ENCODE data around the gene RARA.
A peak's percentile ranks its signal among the peaks of the same experiment; 100 is the strongest.
"Not testable (repeated sequence)": the region's sequence is repeated elsewhere in the genome, so short reads cannot be mapped to it uniquely, and the experiment has no call there.

Gene RARA

DNA sequence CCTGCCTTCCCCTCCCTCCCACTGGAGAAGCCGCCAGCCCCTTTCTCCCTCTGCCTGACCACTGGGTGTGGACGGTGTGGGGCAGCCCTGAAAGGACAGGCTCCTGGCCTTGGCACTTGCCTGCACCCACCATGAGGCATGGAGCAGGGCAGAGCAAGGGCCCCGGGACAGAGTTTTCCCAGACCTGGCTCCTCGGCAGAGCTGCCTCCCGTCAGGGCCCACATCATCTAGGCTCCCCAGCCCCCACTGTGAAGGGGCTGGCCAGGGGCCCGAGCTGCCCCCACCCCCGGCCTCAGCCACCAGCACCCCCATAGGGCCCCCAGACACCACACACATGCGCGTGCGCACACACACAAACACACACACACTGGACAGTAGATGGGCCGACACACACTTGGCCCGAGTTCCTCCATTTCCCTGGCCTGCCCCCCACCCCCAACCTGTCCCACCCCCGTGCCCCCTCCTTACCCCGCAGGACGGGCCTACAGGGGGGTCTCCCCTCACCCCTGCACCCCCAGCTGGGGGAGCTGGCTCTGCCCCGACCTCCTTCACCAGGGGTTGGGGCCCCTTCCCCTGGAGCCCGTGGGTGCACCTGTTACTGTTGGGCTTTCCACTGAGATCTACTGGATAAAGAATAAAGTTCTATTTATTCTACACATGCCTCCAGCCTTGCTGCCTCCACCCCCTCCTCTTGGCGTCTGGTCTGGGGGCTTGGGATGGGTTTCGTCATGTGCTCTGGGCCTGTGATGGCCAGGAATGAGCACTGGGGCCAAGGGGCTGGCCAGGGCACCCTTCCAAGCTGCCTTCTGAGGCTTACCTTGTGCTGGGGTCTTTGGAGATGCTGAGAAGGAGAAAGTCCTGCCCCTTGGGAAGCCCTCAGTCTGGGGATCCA, 48.3 kb downstream of the RARA start:
- no peak for DNase-seq

DNA sequence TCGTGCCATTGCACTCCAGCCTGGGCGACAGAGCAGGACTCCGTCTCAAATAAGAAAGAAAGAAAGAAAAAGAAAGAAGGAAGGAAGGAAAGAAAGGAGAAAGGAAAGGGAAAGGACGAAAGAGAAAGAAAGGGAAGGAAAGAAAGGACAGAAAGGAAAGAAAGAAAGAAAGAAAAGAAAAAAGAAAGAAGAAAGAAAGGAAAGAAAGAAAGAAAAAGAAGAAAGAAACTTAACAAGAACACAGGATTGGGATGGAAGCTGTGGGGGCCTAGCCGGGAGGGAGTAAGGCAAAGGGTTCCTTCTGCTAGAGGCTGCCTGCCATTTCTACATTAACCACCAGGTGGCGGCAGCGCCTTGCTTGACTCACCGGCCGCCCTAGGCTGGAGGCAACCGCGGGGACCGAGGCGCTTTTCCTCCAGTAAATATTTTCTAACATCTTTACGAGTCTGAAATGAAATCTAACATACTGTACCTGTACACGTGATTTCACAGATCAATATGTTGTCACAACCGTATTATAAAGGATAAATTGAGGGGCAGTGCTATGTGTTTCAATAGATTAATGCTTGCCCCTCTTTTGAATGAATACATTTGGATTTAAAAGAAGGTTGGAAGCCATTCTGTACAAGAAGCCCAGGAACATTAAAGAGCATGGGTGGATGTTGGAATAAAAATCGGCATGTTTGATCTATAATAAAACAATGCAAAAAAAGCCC, 49.5 kb downstream of the RARA start:
- peak; percentile 77 for DNase-seq

DNA sequence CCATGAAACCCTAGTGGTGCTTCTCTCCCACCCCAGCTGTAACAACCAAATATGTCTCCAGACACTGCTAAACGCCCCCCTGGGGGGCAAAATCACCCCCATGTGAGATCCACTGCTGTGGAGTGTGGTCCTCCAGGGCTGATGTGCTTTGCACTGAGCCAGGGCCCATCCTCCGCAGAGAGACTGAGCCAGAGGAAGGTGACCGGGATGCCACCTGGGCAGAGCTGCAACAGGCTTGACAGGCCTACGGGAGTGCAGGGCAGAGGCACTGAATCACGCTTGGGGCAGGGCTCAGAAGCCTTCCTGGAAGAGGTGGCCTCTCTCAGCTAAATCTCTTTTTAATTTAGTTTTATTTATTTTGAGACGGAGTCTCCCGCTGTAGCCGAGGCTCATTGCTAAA, 51.1 kb downstream of the RARA start:
- no peak for DNase-seq

DNA sequence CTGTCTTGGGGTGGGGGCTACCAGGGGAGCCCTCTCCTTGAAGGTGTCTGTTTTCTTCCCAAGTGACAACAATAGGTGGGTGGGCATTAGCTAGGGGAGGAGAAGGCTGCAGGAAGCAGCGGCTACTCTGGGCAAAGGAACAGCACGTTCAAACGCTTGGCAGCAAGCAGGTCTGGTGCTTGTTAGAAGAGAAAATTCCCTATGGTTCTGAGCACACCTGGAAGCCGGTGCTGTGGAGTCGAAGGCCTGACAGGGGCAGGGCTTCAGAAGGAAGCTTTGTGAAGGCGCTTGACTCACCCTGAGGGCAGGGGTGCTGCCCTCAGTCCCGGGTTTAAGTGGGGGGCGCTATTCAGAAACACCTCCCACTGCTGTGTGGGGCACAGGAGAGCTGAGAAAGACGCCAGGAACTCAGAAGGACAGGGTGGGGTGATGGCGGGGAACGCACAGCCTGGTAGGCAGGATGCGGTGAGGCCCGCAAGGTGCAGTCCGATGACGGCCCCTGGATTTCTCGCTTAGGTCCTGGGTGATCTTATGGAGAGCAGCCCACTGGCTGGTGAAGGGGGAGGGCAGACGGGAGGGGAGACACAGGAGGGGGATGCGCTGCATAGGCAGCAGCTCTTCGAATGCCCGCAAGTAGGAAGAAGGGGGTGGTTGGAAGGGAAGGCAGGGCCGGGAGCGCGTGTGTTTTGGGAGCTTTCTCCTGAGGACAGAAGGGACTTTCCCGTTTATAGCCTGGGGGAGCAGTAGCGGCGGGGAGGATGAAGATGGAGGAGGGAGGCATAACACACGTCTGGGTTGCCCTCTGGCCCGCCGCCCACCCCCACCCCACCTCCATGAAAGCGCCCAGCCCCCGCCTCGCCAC, 52.3 kb downstream of the RARA start:
- DNase-seq: no peak

DNA sequence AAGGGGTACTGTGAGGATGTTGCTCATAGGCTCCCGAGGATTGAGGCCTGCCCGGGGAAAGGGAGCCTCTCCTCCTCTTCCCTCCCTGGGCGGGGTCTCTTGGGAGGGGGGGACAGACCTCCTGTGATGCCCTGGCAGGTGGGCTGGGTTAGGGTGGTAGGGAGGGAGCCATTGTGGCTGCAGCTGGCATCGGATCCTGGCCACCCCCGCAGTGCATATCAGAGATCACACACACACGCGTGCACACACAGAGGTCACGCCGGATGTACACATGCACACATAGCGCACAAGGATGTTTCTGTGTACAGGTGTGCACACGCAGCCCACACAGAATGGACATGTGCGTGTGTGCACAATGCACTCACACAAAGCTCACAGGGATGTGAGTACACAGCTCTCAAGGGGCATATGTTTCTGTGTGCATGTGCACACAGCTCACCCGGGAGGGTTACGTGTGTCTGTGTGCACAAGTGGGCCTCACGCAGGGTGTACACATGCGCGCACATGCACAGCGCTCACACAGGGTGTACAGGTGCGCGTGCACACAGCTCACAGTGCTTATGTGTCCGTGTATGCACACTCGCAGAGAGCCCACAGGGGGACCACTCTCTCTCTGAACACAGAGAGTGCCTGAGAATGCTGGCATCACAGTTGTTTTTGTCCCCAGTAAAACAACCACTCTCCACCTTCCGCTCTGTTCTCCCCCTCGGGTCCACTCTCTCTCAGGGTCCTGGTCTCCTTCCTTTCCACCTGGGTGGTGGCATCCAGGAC, 53.1 kb downstream of the RARA start:
- no peak for DNase-seq

DNA sequence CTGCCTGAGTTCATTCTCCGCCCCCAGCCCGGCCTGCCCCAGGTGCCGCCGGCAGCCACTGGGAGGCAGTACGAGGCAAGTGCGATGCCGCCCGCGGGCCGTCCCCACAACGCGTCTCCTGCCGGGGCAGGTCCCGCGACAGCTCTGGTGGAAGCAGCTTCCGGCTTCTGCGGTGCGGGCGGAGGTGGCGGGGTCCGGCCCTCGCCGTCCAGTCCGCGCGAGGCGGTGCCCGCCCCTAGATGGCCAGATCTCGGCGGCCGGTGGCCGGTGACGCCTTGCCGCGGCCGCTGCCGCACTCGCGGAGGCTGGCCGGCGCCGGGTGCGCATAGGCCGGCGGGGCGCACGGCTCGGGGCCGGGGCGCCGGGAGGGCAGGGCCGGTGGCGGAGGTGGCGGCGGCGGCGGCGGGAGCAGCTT, 53.7 kb downstream of the RARA start:
- DNase-seq: peak; percentile 79

DNA sequence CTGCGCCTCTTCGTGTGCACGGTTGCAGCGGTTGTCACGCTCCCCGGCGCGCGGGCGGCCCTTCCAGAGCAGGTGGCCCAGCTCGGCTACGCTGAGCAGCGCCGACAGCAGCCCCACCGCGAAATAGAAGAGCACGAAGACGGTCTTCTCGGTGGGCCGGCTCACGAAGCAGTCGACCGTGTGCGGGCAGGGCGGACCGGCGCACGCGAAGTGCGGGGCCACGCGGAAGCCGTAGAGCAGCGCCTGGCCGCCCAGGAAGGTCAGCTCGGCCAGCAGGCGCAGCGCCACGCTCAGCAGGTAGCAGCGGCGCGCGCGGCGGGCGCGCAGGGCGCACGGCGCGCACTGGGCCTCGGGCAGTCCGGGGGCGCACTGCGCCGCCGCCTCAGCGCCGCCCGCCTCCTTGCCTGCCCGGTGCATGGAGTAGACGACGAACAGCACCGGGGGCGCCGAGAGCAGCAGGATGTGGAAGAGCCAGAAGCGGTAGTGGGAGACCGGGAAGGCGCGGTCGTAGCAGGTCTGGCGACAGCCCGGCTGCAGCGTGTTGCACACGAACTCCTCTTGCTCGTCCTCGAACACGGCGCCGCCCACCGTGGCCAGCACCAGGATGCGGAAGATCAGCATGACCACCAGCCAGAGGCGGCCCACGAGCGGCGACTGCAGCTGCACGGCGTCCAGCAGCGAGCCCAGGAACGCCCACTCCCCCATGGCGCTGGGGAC, 54.3 kb downstream of the RARA start:
- peak; percentile 78 for DNase-seq

DNA sequence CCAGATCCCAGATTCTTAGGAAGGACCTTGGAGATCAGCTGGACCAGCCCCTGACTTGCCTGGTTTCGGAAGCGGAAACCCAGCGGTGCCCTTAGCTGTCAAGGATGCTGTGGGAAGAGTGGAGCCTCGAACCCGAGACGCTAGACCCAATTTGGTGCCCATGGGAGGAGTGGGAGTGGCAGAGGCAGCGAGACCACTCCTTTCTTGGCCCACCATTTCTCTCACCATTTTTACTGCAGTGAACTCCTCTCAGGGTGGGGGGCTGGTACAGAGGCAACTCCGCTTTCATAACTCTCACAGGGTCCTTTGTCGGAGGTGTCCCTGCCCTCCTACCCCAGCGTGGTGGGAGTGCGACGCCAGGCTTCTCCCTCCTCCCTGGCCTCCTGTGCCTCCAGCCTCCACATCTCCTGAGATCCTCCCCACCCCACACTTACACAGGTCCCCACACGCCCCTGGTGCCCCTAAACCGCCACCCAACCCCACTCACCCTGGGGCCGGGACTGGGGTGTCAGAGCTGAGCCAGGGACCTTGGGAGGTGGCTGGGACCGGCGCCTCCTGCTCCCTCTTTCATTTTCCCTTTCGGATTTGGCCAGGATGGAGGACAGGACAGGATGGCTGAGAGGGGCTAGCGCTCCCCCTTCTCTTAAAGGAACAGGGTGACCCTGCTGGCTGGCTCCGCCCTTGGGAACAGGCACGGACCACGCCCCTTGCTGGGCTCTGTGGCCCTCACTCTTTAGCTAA, 55.3 kb downstream of the RARA start, which contains the start of gene GJD3:
TSS of gene GJD3 (minus strand) at position 617 of the 741 bp plus-strand sequence. CDS start 922 bp downstream, outside the sequence.
- DNase-seq: no peak

DNA sequence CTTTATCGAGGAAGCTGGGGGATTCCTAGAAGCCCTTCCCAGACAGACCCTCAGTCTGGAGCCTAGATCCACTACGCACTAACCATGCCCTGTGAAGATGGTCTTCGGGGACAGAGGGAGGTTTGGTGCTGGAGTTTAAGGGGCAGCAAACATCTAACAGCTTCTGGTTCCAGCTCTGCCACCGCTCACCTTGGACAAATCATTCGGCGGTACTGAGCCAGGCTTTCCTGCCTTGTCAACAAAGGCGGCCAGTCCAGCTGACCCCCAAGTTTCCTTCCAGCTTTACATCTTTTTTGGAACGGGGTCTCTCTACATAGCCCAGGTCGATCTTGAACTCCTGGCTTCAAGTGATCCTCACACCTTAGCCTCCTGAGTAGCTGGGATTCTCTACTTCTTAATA, 55.9 kb downstream of the RARA start:
- no peak for DNase-seq

DNA sequence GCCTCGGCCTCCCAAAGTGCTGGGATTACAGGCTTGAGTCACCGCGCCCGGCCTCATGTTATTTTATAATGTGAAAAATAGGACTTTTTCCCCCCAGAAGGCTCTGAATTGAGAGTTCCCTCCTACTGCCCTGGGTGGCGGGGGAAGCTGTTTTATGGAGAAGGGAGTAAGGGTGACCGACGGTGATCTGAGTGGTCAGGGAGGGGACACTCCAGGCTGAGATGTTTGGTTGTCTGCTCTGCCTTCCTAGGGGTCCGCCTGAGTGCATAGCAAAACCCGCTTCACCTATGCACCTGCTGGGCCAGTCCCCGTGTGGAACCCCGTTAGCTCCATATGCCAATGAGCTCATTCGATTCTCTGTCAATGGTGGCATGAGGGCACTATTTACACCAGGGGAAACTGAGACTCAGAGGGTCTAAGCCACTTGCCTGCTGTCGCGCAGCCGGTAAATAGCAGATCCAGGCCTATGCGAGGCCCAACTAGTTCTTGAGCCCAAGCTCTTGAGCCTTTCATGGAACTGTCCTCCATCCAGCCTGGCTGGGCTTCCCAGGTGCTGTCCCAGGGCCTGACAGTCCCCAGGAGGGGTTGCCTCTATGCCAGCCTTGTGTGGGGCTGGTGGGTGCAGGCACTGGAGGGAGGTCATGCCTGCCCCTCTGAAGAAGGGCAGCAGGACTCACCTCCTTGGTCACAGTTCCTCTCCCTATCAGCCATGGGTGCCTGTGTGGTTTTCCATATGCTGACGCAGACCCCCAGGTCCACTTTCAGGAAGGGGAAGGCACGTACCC, 57.3 kb downstream of the RARA start:
- DNase-seq: no peak

DNA sequence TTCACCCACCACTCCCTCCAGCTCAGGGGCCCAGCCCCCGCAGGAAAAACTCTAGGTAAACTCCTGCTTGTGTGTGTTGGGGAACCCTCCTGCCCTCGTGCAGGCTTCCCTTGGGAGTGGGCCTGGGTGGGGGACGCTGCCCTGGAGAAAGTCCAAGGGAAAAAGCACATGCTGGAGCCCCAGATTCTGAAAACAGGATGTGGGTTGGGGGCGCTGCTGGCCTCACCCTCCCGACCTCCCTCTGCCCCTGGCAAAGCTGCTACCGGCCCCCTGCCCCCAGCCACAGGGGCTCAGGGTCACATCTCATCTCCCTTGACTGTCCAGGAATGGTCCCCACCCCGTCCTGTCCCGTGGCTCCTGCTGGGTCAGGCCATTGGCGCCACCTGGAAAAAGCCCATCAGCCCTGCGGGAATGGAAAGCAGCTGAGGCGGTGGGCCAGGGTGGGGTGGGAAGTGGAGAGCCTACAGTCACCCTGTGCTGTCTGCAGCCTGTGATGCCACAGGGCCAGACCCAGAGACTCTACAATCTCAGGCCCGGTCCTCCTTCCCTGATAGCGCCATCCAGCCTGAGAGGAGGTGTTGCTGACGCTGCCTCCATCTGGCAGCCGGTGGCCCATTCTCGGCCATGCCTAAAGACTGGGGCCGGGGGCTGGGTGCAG, 58.0 kb downstream of the RARA start:
- DNase-seq: no peak

DNA sequence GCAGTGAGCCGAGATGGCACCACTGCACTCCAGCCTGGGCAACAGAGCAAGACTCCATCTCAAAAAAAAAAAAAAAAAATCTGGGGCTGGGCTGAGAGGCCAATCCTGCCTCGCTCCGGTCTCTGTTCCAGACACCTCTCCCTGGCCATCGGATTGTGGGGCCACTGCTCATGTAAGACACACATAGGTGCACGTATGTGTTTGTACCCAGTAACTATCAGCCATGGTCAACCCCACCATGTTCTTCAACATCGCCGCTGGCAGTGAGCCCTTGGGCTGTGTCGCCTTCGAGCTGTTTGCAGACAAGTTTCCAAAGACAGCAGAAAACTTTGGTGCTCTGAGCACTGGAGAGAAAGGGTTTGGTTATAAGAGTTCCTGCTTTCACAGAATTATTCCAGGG, 58.7 kb downstream of the RARA start:
- not testable (repeated sequence) for DNase-seq

DNA sequence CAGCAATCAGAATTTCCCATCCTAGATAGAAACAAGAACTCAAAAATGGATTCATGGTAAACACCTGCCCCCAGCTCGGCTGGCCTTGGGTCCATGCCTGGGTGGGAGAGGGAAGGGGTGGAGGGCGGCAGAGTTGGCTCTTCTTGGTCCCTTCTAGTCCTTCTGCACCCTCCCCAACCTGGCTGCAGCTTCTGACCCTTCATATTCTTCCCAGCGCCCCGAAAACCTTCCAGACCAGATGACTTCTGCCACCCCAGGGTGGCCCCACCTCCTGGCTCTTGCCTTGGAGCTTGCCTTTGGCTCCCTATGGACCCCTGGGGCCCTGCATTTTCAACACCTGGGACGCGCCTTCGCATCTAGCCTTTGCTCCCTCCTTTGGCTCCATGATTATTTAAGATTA, 60.9 kb downstream of the RARA start:
- DNase-seq: no peak

DNA sequence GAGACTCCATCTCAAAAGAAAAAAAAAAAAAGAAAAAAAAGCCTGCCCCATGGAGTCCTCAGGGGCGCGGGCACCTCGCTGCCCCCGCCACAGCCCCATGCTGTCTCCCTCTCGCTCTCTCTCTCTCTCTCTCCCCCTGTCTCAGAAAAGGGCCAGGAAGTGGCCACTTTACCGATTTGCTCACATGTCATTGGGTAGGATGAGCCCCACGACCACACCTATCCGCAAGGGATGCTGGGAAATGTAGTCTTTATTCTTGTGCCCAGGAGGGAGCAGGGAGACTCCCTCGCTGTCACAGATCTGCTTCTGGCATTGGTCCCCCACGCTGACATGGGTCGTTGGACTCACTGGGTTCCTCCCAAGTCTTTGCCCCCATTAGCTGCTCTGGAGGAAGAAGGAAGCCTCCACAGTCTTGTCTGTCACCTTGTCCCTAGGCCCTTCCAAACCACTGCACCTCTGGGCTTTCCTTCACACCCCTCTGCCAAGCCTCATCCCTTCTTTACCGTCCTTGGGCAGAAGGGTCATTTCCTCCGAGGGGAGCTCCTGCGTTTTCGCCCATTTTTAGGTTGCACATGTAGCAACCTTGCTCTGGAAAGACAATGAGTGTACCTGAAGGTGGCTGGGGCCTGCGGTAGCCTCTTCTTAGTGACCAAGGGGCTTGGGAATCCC, 62.4 kb downstream of the RARA start:
- DNase-seq: no peak

DNA sequence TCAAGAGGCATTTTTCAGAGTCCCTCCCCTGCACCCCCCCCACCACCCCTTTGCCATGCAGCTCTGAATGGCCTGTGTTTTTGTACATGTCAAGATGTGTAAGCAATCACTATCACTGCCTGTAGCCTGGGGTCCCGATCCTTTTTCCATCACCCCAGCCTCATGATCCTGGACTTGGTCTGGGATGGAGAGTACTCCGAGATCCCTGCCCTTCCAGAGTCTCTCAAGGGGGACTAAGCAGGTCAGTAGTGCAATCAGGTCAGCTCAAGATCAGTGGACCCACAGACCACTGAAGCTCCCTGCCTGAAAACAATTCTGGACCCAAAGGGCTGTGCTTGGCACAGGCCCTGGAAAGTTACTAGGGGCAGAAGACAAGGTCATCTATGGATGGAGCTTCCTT, 63.1 kb downstream of the RARA start:
- DNase-seq: no peak

DNA sequence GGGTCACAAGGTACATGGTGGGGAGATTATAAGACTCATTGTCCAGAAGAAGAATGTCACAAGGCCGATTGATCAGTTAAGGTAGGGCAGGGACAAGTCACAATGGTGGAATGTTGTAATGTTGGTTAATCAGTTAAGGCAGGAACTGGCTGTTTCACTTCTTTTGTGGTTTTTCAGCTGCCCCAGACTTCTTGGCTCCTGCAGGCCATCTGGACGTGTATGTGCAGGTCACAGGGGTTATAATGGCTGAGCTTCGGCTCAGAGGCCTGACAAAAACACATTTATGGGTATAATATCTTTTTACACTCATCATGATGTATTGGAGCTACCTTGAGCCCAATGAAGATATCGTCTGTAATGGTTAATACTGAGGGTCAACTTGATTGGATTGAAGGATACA, 63.7 kb downstream of the RARA start:
- DNase-seq: not testable (repeated sequence)

DNA sequence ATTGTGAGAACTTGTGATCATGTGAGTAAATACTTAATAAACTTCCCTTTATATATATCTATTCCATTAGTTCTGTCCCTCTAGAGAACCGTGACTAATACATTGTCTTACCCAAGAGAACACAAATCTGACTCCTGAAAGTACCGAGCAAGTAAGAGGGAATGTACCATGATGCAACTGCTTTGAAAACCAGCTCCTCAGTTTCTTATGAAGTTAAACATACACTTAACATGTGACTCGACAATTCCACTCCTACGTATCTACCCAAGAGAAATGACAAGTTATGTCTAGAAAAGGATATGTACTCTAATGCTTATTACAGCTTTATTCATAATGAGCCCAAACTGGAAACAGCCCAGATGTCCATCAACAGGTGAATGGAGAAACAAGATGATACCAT, 64.3 kb downstream of the RARA start:
- DNase-seq: no peak

DNA sequence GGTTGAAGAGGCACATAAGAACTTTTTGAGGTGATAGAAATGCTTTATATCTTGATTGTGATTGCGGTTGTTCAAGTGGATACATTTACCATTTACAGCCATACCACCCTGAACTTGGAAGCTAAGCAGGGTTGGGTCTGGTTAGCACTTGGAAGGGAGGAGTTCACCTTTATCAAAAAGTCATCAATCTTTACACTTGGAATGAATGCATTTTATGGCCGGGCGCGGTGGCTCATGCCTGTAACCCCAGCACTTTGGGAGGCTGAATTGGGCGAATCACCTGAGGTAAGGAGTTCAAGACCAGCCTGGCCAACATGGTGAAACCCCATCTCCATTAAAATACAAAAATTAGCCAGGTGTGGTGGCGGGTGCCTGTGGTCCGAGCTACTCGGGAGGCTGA, 65.0 kb downstream of the RARA start:
- DNase-seq: no peak

All from right kidney (tissue), 1 donor.